ENCODE results near the gene FITM2. TPM values are rescaled to one million over a fixed set of nuclear protein-coding genes. Genes with fewer than 3 reads are reported as not detected.

FITM2 gene
- total and polyA plus RNA-seq, 10 of the 15 experiments (the other 5 are each of a cell fraction or from before 2014, with no cell fraction given), result 0.46 to 1.9 (median 1.6) TPM

- TF ChIP-seq BCL3 (IDR thresholded peaks at IDR 0.05; ENCODE audit: borderline replicate concordance, insufficient read depth, low read depth, low read length, poor library complexity, severe bottlenecking) (no peak), TCF7 (IDR thresholded peaks at IDR 0.05; ENCODE audit: borderline replicate concordance) (no peak), BHLHE40 (IDR thresholded peaks at IDR 0.05; ENCODE audit: borderline replicate concordance in 1 of 2, low read depth in 2 of 2, low read length in 1 of 2) (no peak), CBX5 (IDR thresholded peaks at IDR 0.05; ENCODE audit: low read depth) (no peak)
Observed at GRCh38 chr20:44350567-44350966, 39.6 kb upstream of the FITM2 start (continued).

- ATAC-seq, result no peak
Observed at GRCh38 chr20:44349349-44349748, 38.3 kb upstream of the FITM2 start.

More at GRCh38 chr20:44349349-44349748, 38.3 kb upstream of the FITM2 start:
- Histone ChIP-seq H2AFZ (ENCODE audit: control insufficient read depth, low read depth, low read length) (no peak overlapping the region), H3K36me3 (ENCODE audit: control insufficient read depth in 2 of 2, insufficient read depth in 2 of 2, low read length in 1 of 2) (no peaks in the 10 kb centered on the region), H3K4me3 (no peak overlapping the region), H3K27me3 (replicated peaks in 1 of 2; ENCODE audit: control insufficient read depth in 2 of 2, insufficient read depth in 2 of 2, low read length in 1 of 2) (no peaks in the 10 kb centered on the region), H3K4me2 (ENCODE audit: control insufficient read depth, insufficient read depth) (no peak overlapping the region), H3K9me3 (replicated peaks; ENCODE audit: control insufficient read depth, insufficient read depth, low read length) (no peaks in the 10 kb centered on the region), H3K79me2 (ENCODE audit: control insufficient read depth, insufficient read depth, low read length) (no peaks in the 10 kb centered on the region), H4K20me1 (ENCODE audit: control insufficient read depth, insufficient read depth) (no peaks in the 10 kb centered on the region), H3K27ac (ENCODE audit: control insufficient read depth, insufficient read depth) (no peak overlapping the region), H3K4me1 (ENCODE audit: control insufficient read depth, insufficient read depth, low read length) (peaks cover 5% of the 10 kb centered on the region; the same call in 1 of the 2 replicates), H3K9ac (ENCODE audit: control insufficient read depth, insufficient read depth, low read length) (no peak overlapping the region)
- POLR2A ChIA-PET, result no interaction called here
- DNase-seq (ENCODE audit: low read depth, low spot score), result no peak
- no TSS peak for BruUV-seq (replicated peaks)
- CTCF ChIA-PET, result no interaction called here
- SMC1A ChIA-PET (ENCODE audit: uncharacterized antibody, unreplicated experiment), result no interaction called here
- RAD21 ChIA-PET (ENCODE audit: unreplicated experiment), result no interaction called here
- in situ Hi-C loops (cut with MboI) (no loop called here), intact Hi-C loops (cut with micrococcal nuclease; ENCODE audit: unreplicated experiment) (no loop called here)
- TF ChIP-seq E4F1 (IDR thresholded peaks at IDR 0.05; ENCODE audit: borderline replicate concordance, partially characterized antibody) (no peak), NBN (IDR thresholded peaks at IDR 0.05) (no peak), RAD21 (IDR thresholded peaks at IDR 0.05; ENCODE audit: insufficient read depth, low read depth, low read length) (no peak), SRF (IDR thresholded peaks at IDR 0.05; ENCODE audit: low read depth in 2 of 2, low read length in 2 of 2) (no peak)
- no peak for FAIRE-seq
- WGBS (ENCODE audit: insufficient coverage, insufficient replicate concordance, low lambda C conversion rate, missing lambda C conversion rate), result 41% methylated on average over 3 of the region's 3 CpGs

Measured in GM12878 (cell line).